Iris pigment epithelial cell (primary cell): ENCODE results near the gene TPSD1.
"Not testable (repeated sequence)": the region's sequence is repeated elsewhere in the genome, so short reads cannot be mapped to it uniquely, and the experiment has no call there.

Source experiments
- DNase-seq: peaks from one replicate; pipeline ENCODE4 v3.0.0-alpha.2; 2011; ENCODE audit warnings: low read depth

TPSD1 gene

DNA sequence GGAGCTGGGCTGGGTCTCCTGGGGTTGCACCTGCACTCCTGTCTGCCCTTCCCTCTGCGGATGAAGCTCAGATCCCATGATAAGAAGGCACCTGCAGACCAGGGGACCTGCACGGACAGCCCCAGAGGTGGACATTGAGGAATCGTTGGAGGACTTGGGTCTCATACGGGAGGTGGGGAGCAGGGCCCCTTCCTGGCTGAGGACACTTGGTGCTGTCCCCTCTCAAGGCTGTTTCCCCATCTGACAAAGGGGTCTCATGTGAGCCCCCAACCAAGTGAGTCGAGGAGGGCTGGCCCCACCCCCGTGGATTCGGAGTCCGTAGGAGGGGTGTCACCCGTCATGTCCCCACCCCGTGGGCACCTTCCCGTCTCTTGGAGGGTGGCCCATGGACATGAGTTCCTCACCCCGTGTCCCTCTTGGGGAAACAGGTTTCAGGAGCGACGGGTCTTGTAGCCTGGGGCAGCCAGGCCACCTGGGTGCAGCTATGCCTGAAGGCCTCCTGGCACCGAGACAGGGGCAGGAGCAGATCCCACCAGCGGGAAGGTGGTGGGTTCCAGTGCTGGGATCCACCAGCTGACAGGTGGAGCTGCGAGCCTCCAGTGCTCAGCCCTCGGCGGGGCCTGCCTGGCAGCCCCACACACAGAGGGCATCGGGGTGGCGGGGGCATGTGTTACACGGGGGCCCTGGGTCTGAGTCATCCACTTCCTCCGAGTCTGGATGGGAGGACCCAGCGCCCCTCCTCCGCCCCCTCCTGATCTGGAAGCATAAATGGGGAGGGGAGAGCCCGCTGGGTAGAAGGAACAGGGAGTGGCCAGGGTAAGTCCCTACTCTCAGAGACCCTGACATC is at the start of gene TPSD1:
TSS of gene TPSD1 (plus strand) at position 794 of the 847 bp plus-strand sequence. CDS start 212 bp downstream, outside the sequence.
- not testable (repeated sequence) for DNase-seq

- DNase-seq = no peak
Measured at GRCh38 chr16:1206326-1206725, 49.5 kb upstream of the TPSD1 start.

GRCh38 chr16:1206786-1207185 is 49.1 kb upstream of the TPSD1 start:
- DNase-seq = no peak

- DNase-seq = no peak
Measured at GRCh38 chr16:1208239-1208830, 47.5 kb upstream of the TPSD1 start.

DNA sequence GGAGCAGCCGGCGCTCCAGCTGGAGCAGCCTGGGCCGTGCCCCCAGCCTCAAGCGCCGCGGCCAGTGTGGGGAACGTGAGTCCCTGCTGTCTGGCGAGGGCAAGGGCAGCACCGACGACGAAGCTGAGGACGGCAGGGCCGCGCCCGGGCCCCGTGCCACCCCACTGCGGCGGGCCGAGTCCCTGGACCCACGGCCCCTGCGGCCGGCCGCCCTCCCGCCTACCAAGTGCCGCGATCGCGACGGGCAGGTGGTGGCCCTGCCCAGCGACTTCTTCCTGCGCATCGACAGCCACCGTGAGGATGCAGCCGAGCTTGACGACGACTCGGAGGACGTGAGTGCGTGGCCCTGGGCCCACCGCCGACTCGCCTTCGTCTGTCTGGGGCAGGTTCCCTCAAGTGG is 46.8 kb upstream of the TPSD1 start:
- no peak for DNase-seq

- no peak for DNase-seq
Measured at GRCh38 chr16:1210461-1210860, 45.4 kb upstream of the TPSD1 start.

DNA sequence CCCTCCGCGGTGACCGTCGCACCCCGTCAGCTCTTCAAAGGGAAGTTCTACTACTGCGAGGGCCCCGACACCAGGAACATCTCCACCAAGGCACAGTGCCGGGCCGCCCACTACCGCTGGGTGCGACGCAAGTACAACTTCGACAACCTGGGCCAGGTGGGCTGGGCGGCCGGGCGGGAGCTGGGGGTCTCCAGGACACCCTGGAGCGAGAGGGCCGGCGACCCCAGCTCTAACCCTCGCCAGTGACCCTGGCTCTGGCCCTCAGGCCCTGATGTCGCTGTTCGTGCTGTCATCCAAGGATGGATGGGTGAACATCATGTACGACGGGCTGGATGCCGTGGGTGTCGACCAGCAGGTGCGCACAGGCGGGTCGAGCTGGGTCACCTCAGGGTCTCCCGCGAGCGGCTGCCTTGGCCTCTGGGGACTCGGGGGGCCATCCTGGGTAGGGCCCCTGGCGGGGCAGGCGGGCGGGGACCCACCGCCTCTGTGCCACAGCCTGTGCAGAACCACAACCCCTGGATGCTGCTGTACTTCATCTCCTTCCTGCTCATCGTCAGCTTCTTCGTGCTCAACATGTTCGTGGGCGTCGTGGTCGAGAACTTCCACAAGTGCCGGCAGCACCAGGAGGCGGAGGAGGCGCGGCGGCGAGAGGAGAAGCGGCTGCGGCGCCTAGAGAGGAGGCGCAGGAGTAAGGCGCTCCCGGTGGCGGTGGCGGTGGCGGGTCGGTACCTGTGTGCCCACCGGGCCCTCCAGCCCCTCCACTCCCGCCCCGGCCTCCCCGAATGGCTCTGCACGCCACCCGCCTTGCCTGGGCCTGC is 44.2 kb upstream of the TPSD1 start:
- DNase-seq = no peak

DNA sequence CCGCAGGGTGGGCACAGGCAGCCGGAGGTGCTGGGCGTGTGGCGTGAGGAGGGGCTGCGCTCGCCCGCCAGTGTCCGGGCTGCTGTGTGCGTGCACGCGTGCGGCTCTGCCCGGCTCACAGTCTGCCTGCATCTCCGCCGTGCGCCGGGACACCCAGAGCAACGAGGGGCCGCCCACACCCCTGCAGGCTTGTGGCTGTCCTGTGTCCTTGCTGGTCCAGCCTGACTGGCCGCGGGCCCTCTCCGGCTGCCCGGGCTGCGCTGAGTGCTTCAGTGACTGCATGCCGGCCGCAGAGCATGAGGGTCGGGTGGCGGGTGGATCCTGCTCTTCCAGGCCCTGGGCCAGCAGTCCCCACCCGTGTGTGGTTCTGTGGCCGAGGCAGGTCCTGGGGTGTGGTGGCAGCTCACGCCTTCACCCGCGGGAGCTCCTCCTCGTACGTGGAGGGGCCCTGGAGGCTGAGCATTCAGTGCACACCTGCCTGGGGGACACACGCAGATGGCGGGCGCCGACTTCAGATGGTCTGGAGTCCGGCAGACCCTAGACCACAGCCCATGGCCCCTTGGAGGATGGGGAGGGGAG is 43.2 kb upstream of the TPSD1 start:
- no peak for DNase-seq

GRCh38 chr16:1213231-1213630 is 42.6 kb upstream of the TPSD1 start:
- no peak for DNase-seq

- DNase-seq = no peak
Measured at GRCh38 chr16:1213796-1214372, 42.0 kb upstream of the TPSD1 start.

- DNase-seq = no peak
Measured at GRCh38 chr16:1214719-1215118, 41.1 kb upstream of the TPSD1 start.

- no peak for DNase-seq
Measured at GRCh38 chr16:1215574-1216295, 40.1 kb upstream of the TPSD1 start.

DNA sequence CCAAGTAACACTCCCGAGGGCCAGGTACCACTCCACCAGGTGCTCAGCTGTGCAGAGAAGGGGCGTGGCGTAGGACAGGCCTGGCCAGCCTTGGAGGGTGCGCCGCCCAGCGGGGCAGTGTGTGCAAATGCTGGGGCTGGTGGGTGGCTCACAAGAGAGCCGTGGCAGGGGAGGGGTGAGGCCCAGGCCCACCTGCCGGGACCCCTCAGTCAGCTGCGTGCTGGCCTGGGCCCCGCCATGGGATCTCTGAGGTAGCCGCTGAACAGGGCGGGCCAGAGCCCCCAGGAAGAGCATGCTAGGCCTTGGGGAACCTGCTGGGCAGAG is 39.6 kb upstream of the TPSD1 start:
- DNase-seq = no peak

DNA sequence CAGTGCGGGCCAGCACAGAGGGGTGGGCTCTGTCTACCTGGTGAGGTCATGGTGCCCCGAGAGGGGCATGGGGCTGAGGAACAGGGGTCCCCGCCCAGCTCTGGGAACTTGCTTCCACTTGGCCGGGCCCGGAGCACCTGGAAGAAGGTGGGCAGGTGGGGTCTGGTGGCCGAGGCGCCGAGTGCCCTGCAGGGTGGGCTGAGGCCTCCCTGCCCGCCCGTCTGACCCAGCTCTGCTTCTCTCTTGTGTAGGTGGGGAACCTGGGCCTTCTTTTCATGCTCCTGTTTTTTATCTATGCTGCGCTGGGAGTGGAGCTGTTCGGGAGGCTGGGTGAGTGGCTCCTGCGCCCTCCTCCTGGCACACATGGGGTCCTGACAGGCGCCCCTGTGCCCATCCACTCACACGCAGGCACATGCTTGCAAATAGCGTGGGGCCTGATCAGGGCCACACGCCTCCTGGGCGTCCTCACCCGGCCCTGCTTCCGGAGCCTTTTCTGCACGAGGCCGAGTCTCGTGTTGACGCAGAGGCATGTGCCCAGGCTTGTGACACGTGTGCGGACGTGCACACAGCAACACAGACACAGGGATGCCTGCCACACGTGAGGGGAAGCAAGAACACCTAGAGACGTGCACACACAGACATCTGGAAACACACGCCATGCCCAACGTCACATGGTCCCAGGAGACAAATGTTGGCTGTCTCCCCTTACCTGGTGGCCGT is 39.0 kb upstream of the TPSD1 start:
- no peak for DNase-seq

GRCh38 chr16:1217526-1217925 is 38.3 kb upstream of the TPSD1 start:
- no peak for DNase-seq

DNA sequence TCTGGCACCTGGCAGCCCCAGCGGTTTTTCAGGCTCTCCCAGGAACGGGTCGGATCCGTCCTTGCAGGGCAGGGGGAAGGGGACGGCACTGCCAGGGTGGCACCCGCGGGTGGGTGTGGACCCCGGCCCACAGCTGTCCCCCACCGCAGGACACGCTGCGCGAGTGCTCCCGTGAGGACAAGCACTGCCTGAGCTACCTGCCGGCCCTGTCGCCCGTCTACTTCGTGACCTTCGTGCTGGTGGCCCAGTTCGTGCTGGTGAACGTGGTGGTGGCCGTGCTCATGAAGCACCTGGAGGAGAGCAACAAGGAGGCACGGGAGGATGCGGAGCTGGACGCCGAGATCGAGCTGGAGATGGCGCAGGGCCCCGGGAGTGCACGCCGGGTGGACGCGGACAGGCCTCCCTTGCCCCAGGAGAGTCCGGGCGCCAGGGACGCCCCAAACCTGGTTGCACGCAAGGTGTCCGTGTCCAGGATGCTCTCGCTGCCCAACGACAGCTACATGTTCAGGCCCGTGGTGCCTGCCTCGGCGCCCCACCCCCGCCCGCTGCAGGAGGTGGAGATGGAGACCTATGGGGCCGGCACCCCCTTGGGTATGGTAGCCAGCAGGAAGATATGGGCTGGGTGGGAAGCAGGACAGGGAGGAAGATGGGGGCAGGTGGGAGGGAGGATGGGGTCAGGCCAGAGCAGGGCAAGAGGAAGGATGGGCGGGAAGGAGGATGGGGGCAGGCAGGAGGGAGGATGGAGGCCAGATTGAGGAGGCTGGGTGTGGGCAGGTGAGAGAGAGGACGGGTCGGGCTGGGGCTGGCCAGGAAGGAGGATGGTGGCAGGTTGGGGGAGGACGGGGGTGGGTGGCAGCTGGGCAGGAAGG is 37.6 kb upstream of the TPSD1 start:
- no peak for DNase-seq

DNA sequence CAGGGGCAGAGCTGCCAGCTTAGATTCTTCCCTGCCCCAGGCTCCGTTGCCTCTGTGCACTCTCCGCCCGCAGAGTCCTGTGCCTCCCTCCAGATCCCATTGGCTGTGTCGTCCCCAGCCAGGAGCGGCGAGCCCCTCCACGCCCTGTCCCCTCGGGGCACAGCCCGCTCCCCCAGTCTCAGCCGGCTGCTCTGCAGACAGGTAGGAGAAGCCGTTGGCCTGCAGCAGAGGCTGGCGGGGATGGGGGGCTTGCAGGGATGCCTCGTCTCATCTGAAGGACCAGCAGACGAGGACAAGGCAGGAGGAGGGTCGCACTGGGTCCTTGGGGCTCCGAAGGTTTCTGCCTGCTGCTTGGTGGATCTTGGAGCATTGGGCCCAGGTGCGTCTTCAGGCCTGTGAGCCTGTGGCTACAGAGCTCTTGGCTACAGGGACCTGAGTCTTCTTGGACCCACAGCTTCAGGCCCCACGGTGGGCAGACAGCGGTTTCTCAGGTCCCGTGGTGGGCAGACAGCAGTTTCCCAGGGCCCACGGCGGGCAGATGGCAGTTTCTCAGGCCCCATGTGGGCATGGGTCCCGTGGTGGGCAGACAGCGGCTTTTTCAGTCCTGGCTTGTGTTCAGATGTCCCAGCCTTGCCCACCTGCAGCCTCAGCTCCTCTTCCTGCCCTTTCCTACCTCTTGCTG is 36.8 kb upstream of the TPSD1 start:
- DNase-seq = no peak

- no peak for DNase-seq
Measured at GRCh38 chr16:1220098-1220728, 35.7 kb upstream of the TPSD1 start.
